GM21381 (cell line): ENCODE data around the gene SELENOS.

Source experiments
- ATAC-seq: cut with Tn5 transposase; IDR thresholded peaks from one replicate; pipeline ENCODE4 v1.9.1; 2021; ENCODE audit warnings: mild to moderate bottlenecking, moderate library complexity; ENCODE audit not compliant: unreplicated experiment

SELENOS gene

GRCh38 chr15:101251830-101252820 lies 25.2 kb downstream of the SELENOS start, which contains the start of gene CHSY1:
TSS of gene CHSY1 (minus strand) at chr15:101252048. CDS start at chr15:101251456, 592 bp downstream.
- ATAC-seq: peak; percentile 76

- ATAC-seq: peak; percentile 32
Measured at GRCh38 chr15:101250873-101251829, 26.1 kb downstream of the SELENOS start.

DNA sequence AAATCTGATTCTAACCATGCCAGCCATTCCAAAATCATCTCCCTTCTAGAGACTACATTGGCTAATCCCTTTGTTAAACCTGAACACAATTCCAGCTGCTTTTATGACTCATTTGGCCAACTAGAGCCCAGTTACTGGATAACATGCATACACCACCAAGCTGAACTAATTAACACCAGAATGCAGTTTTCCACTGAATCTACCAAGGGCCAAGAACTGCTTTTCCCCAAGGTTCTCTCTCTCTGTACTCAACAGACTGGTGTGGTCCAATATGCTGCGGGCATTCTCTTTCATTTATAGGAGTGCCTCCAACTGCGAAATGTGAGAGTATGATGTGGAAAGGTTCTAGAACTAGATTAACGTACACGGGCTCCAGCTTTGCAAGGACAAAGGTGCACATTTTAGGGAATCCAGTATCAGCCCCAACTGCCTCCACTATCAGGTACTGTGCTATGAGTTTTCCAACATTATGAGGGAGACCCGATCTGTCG lies 26.9 kb downstream of the SELENOS start:
- no peak for ATAC-seq

GRCh38 chr15:101248274-101248673 lies 29.0 kb downstream of the SELENOS start:
- no peak for ATAC-seq

GRCh38 chr15:101246824-101247745 lies 30.2 kb downstream of the SELENOS start:
- no peak for ATAC-seq

DNA sequence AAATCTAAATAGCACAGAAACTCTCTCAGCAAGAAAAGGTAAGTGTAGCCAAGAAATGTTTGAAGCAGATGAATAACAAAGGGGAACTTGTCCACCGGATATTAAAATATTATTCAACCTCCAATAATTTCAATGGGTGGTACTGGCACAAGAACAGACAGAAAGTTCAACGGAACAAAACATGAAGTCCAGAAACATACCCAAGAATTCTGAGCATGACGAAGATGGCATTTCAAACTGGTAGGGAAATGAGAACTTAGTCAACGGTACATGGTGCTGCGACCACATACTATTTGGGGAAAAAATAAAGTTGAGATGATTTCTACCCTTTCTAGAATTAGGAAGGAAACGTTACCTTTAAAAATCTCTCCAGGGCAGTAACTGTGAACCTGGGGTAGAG lies 30.9 kb downstream of the SELENOS start:
- no peak for ATAC-seq

GRCh38 chr15:101244889-101245668 lies 32.2 kb downstream of the SELENOS start:
- no peak for ATAC-seq

- no peak for ATAC-seq
Measured at GRCh38 chr15:101244036-101244781, 33.1 kb downstream of the SELENOS start.

- ATAC-seq: no peak
Measured at GRCh38 chr15:101243420-101243819, 33.9 kb downstream of the SELENOS start.

- no peak for ATAC-seq
Measured at GRCh38 chr15:101242999-101243336, 34.3 kb downstream of the SELENOS start.

- peak; percentile 75 for ATAC-seq
Measured at GRCh38 chr15:101242160-101242998, 34.9 kb downstream of the SELENOS start.

DNA sequence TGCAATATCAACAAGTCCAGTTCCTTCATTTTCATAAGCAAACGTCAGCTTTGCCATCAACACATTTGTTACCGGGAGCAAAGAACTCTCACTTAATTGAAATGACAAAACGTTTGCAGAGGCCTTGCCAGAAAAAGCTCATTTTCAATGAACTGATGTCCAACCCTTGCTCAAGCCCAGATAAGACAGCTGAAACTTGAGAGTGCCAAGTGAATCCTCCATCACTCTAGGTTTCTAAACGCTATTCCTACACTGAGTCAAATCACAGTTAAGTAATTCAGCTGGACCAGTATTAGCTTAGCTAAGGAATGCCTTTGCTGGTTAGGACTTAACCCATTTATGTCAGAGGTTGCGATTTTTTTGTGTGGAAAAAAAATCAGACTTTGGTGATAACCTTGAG lies 36.9 kb downstream of the SELENOS start:
- no peak for ATAC-seq

GRCh38 chr15:101239724-101240136 lies 37.6 kb downstream of the SELENOS start:
- no peak for ATAC-seq

DNA sequence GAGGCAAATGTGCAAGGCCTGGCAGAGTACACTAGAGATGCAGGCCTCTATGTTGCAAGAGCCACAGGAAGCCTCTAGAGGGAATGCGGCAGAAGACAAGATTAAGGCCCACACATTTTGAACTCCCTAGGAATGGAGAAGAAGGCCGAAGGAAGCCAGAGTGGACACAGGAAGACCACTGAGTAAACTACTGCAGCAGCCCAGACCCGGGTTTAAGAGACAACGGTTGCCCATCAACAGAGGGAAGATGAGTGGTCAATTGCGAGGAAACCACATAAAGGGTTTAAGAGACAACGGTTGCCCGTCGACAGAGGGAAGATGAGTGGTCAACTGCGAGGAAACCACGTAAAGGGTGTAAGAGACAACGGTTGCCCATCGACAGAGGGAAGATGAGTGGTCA lies 40.0 kb downstream of the SELENOS start:
- no peak for ATAC-seq

DNA sequence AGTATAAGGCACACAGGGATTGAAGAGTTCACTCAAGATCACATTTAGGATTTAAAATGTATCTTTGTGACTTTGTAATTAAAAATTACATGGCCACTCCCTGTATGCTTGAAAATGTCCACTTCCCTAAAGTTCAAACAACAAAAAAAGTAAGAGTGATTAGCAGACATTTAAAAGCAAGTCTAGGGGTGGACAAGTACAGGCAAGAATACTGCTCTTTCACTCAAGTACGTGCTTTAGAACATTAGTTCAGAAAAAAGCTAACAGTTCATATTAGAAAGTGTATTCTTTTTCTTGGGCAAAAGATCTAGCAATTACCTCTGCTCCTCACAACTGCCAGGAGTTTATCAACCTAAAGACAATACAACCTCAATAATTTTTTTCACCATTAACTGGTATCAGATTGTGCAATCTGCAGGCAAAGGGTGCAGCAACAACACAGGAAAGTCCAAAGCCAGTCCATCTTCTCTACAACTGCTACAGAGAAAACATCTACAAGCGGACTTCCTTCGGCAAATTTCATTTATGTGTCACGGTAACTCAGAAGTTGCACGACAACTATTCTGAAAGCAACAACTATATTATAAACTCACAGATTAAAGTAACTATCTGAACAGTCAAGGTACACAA lies 43.5 kb downstream of the SELENOS start:
- no peak for ATAC-seq

- no peak for ATAC-seq
Measured at GRCh38 chr15:101232677-101233076, 44.6 kb downstream of the SELENOS start.

- no peak for ATAC-seq
Measured at GRCh38 chr15:101228313-101228712, 49.0 kb downstream of the SELENOS start.
